Measurements from ENCODE around the gene PTN. TPM values are rescaled to one million over a fixed set of nuclear protein-coding genes. Genes with fewer than 3 reads are reported as not detected.

Gene PTN
- total and polyA plus RNA-seq, 10 of the 15 experiments (the other 5 are each of a cell fraction or from before 2014, with no cell fraction given), result 0.09 to 1.2 (median 0.13) TPM; not detected in 7

- TF ChIP-seq CEBPZ (IDR thresholded peaks at IDR 0.05; ENCODE audit: low read depth, low read length) (no peak), EP300 (IDR thresholded peaks at IDR 0.05; ENCODE audit: borderline replicate concordance in 1 of 2, control insufficient read depth in 1 of 2, low read depth in 2 of 2, low read length in 2 of 2) (no peak), NFYA (IDR thresholded peaks at IDR 0.05; ENCODE audit: borderline replicate concordance, low read depth, low read length) (no peak), MEF2A (IDR thresholded peaks at IDR 0.05; ENCODE audit: insufficient read depth, low read depth, low read length) (no peak), ATF3 (IDR thresholded peaks at IDR 0.05; ENCODE audit: borderline replicate concordance, extremely low read depth, low read depth, low read length) (no peak)
Observed at GRCh38 chr7:137342828-137343261, 688 bp downstream of the PTN start (continued).

GRCh38 chr7:137342265-137342664, 1.3 kb downstream of the PTN start:
- Histone ChIP-seq H4K20me1 (ENCODE audit: control insufficient read depth, insufficient read depth) (no peaks in the 10 kb centered on the region), H3K4me1 (ENCODE audit: control insufficient read depth, insufficient read depth, low read length) (no peaks in the 10 kb centered on the region), H3K9ac (ENCODE audit: control insufficient read depth, insufficient read depth, low read length) (no peak overlapping the region), H3K79me2 (ENCODE audit: control insufficient read depth, insufficient read depth, low read length) (no peaks in the 10 kb centered on the region), H3K4me2 (ENCODE audit: control insufficient read depth, insufficient read depth) (no peak overlapping the region), H2AFZ (ENCODE audit: control insufficient read depth, low read depth, low read length) (no peak overlapping the region), H3K36me3 (ENCODE audit: control insufficient read depth in 2 of 2, insufficient read depth in 2 of 2, low read length in 1 of 2) (no peaks in the 10 kb centered on the region), H3K4me3 (no peak overlapping the region), H3K27ac (ENCODE audit: control insufficient read depth, insufficient read depth) (no peak overlapping the region), H3K9me3 (replicated peaks; ENCODE audit: control insufficient read depth, insufficient read depth, low read length) (no peaks in the 10 kb centered on the region), H3K27me3 (replicated peaks in 1 of 2; ENCODE audit: control insufficient read depth in 2 of 2, insufficient read depth in 2 of 2, low read length in 1 of 2) (no peaks in the 10 kb centered on the region)
- DNase-seq (ENCODE audit: low read depth, low spot score) (no peak), ATAC-seq (peak; percentile 19; the same call in 1 of the 3 replicates), FAIRE-seq (no peak)
- intact Hi-C loops (cut with micrococcal nuclease; ENCODE audit: unreplicated experiment), result no loop called here
- in situ Hi-C loops (cut with MboI), result no loop called here
- ChIA-PET RAD21 (ENCODE audit: unreplicated experiment) (interaction anchor here (1.4 kb wide), 1 partner anchor 46 kb away, joined by 3 read pairs; no protein-coding TSS in a partner anchor), CTCF (interaction anchor here (0.6 to 1.2 kb wide), 3 partner anchors 38 to 173 kb away, joined by 3 read pairs; no protein-coding TSS in a partner anchor), SMC1A (ENCODE audit: uncharacterized antibody, unreplicated experiment) (interaction anchor here (0.9 to 1.2 kb wide), 3 partner anchors 10 to 173 kb away, joined by 3 read pairs; no protein-coding TSS in a partner anchor), POLR2A (no interaction called here)
- no TSS peak for BruUV-seq (replicated peaks)
- WGBS (ENCODE audit: insufficient coverage, insufficient replicate concordance, low lambda C conversion rate, missing lambda C conversion rate), result 54% methylated on average over 3 of the region's 3 CpGs
- TF ChIP-seq E2F4 (IDR thresholded peaks at IDR 0.05; ENCODE audit: low read depth, low read length) (no peak), GATAD2B (conservative IDR thresholded peaks at IDR 0.05; ENCODE audit: low read depth) (no peak), SRF (IDR thresholded peaks at IDR 0.05; ENCODE audit: low read depth in 2 of 2, low read length in 2 of 2) (no peak), ZNF274 (IDR thresholded peaks at IDR 0.05; ENCODE audit: insufficient read depth, insufficient read length) (no peak), IRF4 (IDR thresholded peaks at IDR 0.05; ENCODE audit: low read depth, low read length) (no peak)
- TF ChIP-seq, protein P1, sequence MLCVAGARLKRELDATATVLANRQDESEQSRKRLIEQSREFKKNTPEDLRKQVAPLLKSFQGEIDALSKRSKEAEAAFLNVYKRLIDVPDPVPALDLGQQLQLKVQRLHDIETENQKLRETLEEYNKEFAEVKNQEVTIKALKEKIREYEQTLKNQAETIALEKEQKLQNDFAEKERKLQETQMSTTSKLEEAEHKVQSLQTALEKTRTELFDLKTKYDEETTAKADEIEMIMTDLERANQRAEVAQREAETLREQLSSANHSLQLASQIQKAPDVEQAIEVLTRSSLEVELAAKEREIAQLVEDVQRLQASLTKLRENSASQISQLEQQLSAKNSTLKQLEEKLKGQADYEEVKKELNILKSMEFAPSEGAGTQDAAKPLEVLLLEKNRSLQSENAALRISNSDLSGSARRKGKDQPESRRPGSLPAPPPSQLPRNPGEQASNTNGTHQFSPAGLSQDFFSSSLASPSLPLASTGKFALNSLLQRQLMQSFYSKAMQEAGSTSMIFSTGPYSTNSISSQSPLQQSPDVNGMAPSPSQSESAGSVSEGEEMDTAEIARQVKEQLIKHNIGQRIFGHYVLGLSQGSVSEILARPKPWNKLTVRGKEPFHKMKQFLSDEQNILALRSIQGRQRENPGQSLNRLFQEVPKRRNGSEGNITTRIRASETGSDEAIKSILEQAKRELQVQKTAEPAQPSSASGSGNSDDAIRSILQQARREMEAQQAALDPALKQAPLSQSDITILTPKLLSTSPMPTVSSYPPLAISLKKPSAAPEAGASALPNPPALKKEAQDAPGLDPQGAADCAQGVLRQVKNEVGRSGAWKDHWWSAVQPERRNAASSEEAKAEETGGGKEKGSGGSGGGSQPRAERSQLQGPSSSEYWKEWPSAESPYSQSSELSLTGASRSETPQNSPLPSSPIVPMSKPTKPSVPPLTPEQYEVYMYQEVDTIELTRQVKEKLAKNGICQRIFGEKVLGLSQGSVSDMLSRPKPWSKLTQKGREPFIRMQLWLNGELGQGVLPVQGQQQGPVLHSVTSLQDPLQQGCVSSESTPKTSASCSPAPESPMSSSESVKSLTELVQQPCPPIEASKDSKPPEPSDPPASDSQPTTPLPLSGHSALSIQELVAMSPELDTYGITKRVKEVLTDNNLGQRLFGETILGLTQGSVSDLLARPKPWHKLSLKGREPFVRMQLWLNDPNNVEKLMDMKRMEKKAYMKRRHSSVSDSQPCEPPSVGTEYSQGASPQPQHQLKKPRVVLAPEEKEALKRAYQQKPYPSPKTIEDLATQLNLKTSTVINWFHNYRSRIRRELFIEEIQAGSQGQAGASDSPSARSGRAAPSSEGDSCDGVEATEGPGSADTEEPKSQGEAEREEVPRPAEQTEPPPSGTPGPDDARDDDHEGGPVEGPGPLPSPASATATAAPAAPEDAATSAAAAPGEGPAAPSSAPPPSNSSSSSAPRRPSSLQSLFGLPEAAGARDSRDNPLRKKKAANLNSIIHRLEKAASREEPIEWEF (IDR thresholded peaks at IDR 0.05; ENCODE audit: insufficient replicate concordance, low read depth, low read length), result no peak
